ENCODE results near the gene NOPCHAP1. TPM values are rescaled to one million over a fixed set of nuclear protein-coding genes. Genes with fewer than 3 reads are reported as not detected.

Gene NOPCHAP1
- total and polyA plus RNA-seq, 2 donors (not counting 1 experiment from before 2014, with no cell fraction given): 3.2 to 21.2 TPM

GRCh38 chr12:104964856-104965205, 21.3 kb upstream of the NOPCHAP1 start:
- Histone ChIP-seq H3K9ac (ENCODE audit: low read length) (no peak overlapping the region), H3K4me2 (replicated peaks; ENCODE audit: low read depth, low read length, poor library complexity, severe bottlenecking) (no peak overlapping the region), H3K36me3 (replicated peaks in 1 of 2; ENCODE audit: control extremely low read depth in 1 of 2, control insufficient read depth in 1 of 2, extremely low read depth in 1 of 2, insufficient read depth in 2 of 2, low read length in 1 of 2) (no peaks in the 10 kb centered on the region), H3K4me1 (ENCODE audit: control insufficient read depth in 2 of 2, insufficient read depth in 2 of 2, low read length in 2 of 2) (peaks cover 14 to 16% of the 10 kb centered on the region in 2 donors), H3K79me2 (ENCODE audit: control insufficient read depth, insufficient read depth, low read length) (no peaks in the 10 kb centered on the region), H3K27me3 (replicated peaks in 1 of 4; ENCODE audit: control extremely low read depth in 1 of 4, control insufficient read depth in 3 of 4, insufficient read depth in 4 of 4, low read length in 3 of 4) (peaks cover 0 to 2% (median 0%) of the 10 kb centered on the region in 4 experiments), H3K9me3 (ENCODE audit: control extremely low read depth in 1 of 3, control insufficient read depth in 2 of 3, insufficient read depth in 1 of 3, low read length in 2 of 3) (no peaks in the 10 kb centered on the region), H3K4me3 (ENCODE audit: control extremely low read depth in 1 of 5, extremely low read depth in 1 of 5, insufficient read depth in 1 of 5, low read depth in 2 of 5, low read length in 4 of 5) (no peak overlapping the region), H2AFZ (ENCODE audit: insufficient read depth, low read depth, low read length, poor library complexity, severe bottlenecking) (no peak overlapping the region), H4K20me1 (ENCODE audit: control insufficient read depth, insufficient read depth, low read length, poor library complexity, severe bottlenecking) (no peaks in the 10 kb centered on the region), H3K27ac (ENCODE audit: low read length in 2 of 2) (no peak overlapping the region)
- Mint-ChIP-seq H3K4me1 (peaks cover 18% of the 10 kb centered on the region), H3K9me3 (ENCODE audit: insufficient read depth) (no peaks in the 10 kb centered on the region), H3K27ac (no peak overlapping the region), H3K27me3 (peaks cover 13% of the 10 kb centered on the region), H3K4me3 (no peak overlapping the region)
- CTCF ChIA-PET: no interaction called here
- ATAC-seq (ENCODE audit: low read depth) (no peak), DNase-seq (no peak)
- TF ChIP-seq, protein P1, sequence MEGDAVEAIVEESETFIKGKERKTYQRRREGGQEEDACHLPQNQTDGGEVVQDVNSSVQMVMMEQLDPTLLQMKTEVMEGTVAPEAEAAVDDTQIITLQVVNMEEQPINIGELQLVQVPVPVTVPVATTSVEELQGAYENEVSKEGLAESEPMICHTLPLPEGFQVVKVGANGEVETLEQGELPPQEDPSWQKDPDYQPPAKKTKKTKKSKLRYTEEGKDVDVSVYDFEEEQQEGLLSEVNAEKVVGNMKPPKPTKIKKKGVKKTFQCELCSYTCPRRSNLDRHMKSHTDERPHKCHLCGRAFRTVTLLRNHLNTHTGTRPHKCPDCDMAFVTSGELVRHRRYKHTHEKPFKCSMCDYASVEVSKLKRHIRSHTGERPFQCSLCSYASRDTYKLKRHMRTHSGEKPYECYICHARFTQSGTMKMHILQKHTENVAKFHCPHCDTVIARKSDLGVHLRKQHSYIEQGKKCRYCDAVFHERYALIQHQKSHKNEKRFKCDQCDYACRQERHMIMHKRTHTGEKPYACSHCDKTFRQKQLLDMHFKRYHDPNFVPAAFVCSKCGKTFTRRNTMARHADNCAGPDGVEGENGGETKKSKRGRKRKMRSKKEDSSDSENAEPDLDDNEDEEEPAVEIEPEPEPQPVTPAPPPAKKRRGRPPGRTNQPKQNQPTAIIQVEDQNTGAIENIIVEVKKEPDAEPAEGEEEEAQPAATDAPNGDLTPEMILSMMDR (IDR thresholded peaks at IDR 0.05): no peak
- TF ChIP-seq EZH2 (IDR thresholded peaks at IDR 0.05; ENCODE audit: borderline replicate concordance, insufficient read depth, low read depth, low read length, poor library complexity, severe bottlenecking): no peak
- POLR2A ChIA-PET: no interaction called here
- WGBS (ENCODE audit: insufficient coverage): 81% methylated on average over 2 of the region's 2 CpGs
- intact Hi-C loops (cut with micrococcal nuclease): no loop called here

- peaks cover 14% of the 10 kb centered on the region for H3K4me1 Mint-ChIP-seq
- Histone ChIP-seq H3K9me3 (ENCODE audit: control extremely low read depth in 1 of 3, control insufficient read depth in 2 of 3, insufficient read depth in 1 of 3, low read length in 2 of 3) (no peaks in the 10 kb centered on the region), H3K36me3 (replicated peaks in 1 of 2; ENCODE audit: control extremely low read depth in 1 of 2, control insufficient read depth in 1 of 2, extremely low read depth in 1 of 2, insufficient read depth in 2 of 2, low read length in 1 of 2) (no peaks in the 10 kb centered on the region), H3K27ac (ENCODE audit: low read length in 2 of 2) (peak overlapping the region in 1 of 2 donors; percentile 34), H3K4me1 (ENCODE audit: control insufficient read depth in 2 of 2, insufficient read depth in 2 of 2, low read length in 2 of 2) (peaks cover 14 to 16% of the 10 kb centered on the region in 2 donors), H3K4me3 (ENCODE audit: control extremely low read depth in 1 of 5, extremely low read depth in 1 of 5, insufficient read depth in 1 of 5, low read depth in 2 of 5, low read length in 4 of 5) (no peak overlapping the region), H3K27me3 (replicated peaks in 1 of 4; ENCODE audit: control extremely low read depth in 1 of 4, control insufficient read depth in 3 of 4, insufficient read depth in 4 of 4, low read length in 3 of 4) (peaks cover 0 to 2% (median 0%) of the 10 kb centered on the region in 4 experiments), H3K4me2 (replicated peaks; ENCODE audit: low read depth, low read length, poor library complexity, severe bottlenecking) (peak overlapping the region; percentile 37), H2AFZ (ENCODE audit: insufficient read depth, low read depth, low read length, poor library complexity, severe bottlenecking) (no peak overlapping the region), H3K79me2 (ENCODE audit: control insufficient read depth, insufficient read depth, low read length) (no peaks in the 10 kb centered on the region), H4K20me1 (ENCODE audit: control insufficient read depth, insufficient read depth, low read length, poor library complexity, severe bottlenecking) (no peaks in the 10 kb centered on the region), H3K9ac (ENCODE audit: low read length) (no peak overlapping the region)
- WGBS (ENCODE audit: insufficient coverage): no CpG with 5 or more reads among the region's 4 CpGs
- no peak for TF ChIP-seq EZH2 (IDR thresholded peaks at IDR 0.05; ENCODE audit: borderline replicate concordance, insufficient read depth, low read depth, low read length, poor library complexity, severe bottlenecking)
- TF ChIP-seq, protein P1 (IDR thresholded peaks at IDR 0.05): no peak
- ChIA-PET CTCF (interaction anchor here (1.4 to 2.6 kb wide), 4 partner anchors 8 to 585 kb away, joined by 4 to 12 read pairs (median 6); partner anchors contain the start of gene SLC41A2), POLR2A (no interaction called here)
- peak overlapping the region; percentile 47 for H3K27ac Mint-ChIP-seq
- peak; percentile 49 for DNase-seq
- H3K4me3 Mint-ChIP-seq: peak overlapping the region; percentile 32
- intact Hi-C loops (cut with micrococcal nuclease): no loop called here
- H3K9me3 Mint-ChIP-seq (ENCODE audit: insufficient read depth): no peaks in the 10 kb centered on the region
- H3K27me3 Mint-ChIP-seq: peaks cover 9% of the 10 kb centered on the region
- peak; percentile 72 for ATAC-seq (ENCODE audit: low read depth)
Measured at GRCh38 chr12:104966677-104967076, 19.4 kb upstream of the NOPCHAP1 start.

Data from B cell (primary cell).